ENCODE measurements around the gene ATAD3B.
"Not testable (repeated sequence)": the region's sequence is repeated elsewhere in the genome, so short reads cannot be mapped to it uniquely, and the experiment has no call there.

ATAD3B gene

DNA sequence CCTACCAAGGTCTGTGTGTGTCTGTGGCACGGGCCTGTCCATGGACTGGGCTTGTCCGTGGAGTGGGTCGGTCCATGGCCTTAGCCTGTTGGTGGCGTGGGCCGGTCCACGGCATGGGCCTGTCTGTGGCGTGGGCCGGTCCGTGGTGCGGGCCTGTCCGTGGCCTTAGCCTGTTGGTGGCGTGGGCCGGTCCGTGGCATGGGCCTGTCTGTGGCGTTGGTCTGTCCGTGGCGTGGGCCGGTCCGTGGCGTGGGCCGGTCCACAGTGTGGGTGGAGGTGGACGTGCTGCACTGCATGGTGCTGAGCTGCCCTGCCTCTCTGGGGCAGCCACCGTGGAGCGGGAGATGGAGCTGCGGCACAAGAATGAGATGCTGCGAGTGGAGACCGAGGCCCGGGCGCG, 10.2 kb downstream of the ATAD3B start:
- DNase-seq: not testable (repeated sequence)

DNA sequence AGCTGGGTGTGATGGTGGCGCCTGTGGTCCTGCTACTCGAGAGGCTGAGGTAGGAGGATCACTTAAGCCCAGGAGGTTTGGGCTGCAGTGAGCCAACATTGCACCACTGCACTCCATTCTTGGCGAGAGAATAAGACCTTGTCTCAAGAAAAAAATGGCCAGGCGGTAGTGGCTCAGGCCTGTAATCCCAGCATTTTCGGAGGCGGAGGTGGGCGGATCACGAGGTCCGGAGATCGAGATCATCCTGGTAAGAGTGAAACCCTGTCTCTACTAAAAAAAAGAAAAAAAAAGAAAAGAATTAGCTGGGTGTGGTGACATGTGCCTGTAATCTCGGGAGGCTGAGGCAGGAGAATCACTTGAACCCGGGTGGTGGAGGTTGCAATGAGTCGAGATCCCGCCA, 11.3 kb downstream of the ATAD3B start:
- DNase-seq: no peak

DNA sequence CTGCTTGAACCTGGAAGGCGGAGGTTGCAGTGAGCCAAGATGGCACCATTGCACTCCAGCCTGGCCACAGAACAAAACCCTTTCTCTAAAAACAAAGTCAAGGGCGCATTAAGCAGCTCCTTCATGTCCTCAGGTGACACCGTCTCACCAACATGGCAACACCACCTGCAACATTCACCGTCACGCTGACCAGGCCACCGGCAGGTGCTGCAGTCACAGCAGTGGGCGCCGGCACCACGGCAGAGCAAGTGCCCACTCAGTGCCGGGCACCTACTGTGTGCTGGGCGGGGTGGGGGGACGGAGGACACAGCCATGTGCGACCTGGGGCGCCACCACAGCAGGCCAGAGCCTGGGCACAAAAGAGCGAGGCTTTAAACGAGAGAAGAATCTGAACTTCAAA, 12.1 kb downstream of the ATAD3B start:
- no peak for DNase-seq

DNA sequence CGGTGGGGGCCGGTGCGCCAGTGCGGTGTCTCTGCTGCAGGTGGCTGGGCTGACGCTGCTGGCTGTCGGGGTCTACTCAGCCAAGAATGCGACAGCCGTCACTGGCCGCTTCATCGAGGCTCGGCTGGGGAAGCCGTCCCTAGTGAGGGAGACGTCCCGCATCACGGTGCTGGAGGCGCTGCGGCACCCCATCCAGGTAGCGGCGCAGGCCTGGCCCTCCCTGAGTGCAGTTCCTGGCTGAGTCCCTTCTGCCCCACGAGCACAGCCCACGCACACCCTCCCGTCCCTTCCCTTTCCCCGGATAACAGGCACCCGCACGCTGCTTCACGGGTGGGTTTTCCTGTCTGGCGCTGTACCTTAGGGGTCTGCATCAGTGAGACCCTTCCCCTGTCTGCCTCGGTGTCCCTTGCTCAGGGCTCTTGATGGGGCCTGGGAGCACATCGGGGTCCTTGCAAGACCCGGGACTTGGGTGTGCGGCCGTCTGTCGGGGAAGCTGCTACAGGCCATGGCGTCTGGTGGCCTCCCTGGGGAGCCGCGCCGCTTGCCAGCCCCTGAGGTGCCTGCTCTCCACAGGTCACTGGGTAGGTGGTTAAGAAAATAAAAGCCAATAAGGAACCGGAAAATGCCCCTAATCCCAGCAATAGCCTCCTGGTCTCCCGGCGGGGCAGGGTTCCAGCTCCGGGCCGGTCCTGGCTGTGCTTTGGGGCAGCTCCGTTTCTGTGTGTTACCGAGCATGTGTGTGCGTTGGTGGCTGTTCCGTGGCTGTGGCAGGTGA, 13.6 kb downstream of the ATAD3B start:
- DNase-seq: not testable (repeated sequence)

DNA sequence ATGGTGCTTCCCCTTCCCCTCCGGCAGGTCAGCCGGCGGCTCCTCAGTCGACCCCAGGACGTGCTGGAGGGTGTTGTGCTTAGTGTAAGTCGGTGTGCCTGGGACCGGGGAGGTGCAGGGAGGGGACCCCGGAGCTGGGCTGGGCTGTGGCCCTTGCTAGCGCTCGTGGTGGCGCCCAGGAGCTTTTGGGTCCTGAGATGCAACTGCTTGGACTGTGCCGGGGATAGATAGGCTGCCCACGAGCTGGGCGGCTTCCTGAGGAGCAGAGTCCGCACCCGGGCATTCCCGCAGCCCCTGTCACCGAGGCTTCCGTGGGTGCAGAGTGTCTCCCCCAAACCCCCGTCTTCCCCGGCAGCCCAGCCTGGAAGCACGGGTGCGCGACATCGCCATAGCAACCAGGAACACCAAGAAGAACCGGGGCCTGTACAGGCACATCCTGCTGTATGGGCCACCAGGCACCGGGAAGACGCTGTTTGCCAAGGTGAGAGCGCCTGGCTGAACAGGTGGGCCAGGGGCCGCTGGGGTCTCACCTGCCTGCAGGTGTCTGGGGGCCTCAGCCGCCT, 14.3 kb downstream of the ATAD3B start:
- not testable (repeated sequence) for DNase-seq

DNA sequence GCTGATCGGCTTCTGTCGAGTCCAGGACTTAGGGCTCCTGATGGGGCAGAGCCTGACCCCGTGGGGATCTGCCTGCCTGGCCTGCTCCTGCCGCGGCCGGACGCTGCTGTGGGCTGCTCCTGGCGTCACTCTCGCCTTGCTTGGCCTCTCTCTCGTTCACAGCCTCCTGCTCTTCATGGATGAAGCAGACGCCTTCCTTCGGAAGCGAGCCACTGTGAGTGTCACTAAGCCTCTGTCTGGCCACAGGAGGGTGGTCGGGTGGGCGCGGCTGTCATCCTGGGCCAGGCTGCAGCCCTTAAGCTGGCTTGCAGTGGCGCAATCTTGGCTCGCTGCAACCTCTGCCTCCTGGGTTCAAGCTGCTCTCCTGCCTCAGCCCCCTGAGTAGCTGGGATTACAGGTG, 16.1 kb downstream of the ATAD3B start:
- DNase-seq: no peak

DNA sequence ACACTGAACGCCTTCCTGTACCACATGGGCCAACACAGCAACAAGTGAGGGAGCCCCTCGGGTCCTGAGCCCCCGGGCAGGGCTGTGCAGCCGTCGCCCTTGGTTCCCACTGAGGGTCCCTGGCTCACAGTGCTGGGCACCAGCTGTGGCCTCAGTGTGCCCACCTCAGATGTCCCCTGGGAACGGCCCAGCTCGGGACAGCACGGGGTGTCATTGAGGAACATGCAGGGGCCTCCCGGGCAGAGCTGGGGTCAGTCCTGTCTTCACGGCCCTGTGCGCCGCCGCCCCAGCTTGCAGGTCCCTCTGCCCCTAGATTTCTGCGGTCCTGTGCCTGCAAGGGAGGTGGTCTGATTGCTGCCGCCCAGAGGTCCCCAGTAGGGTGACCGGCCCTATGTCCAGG, 17.7 kb downstream of the ATAD3B start:
- DNase-seq: no peak

DNA sequence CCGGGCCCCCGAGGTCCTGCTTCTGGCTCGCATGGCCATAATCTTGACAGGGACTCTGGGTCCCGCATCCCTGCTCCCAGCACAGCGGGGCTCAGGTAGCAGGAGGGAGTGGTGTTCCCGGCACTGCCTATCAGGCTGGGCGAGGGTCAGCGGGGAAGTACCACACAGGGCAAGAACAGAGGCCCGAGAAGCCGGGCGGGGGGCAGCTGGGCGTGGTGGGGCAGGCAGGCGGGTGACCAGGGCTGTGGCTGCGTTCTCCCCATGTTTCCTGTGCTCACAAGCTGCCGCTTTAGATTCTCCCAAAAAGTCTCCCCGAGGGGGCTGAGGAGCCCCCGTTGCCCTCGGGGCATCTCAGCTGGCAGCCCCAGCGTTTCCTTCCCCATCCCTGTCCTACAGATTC, 18.3 kb downstream of the ATAD3B start:
- no peak for DNase-seq

DNA sequence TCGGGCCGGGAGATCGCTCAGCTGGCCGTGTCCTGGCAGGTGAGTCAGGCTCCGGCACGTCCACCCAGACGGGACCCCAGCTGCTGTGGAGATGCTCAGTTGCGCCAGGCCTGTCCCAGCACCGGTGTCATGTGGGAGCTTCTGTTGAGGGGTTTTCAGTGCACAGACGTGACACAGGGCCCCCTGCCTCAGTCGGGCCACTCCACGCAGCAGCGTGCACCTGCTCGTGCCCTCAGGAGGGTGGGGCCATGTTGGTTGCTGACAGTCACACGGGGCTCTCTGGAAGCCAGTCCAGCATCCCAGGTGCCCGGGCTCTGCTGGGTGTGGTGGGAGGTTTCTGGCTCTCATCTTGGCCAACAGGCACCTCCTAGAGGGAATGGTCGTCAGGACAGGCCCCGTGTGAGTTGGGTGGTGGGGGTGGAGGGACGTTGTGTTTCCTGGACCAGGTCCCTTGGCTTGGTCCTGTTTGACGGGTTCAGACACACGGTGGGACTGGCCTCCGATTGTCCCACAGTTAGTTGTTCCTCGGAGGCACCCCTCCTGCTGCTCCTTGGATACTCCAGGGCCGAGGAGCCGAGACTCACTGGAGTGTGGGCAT, 19.2 kb downstream of the ATAD3B start:
- no peak for DNase-seq

DNA sequence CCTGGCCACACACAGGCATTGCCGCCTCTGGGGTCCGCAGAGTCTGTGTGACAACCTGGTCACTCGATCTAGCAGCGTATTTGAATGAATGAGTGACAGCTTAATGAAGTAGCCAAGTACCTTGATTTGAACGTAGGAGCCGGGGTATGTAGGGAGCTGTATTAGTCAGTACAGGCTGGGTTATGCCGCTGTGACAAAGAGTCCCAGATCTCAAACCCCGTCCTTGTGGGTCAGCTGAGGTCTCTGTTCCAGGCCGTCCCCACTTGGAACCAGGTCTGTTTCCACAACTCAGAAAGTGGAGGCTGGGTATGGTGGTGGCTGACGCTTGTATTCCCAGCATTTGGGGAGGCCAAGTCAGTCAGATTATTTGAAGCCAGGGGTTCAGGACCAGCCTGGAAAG, 20.0 kb downstream of the ATAD3B start:
- DNase-seq: no peak

DNA sequence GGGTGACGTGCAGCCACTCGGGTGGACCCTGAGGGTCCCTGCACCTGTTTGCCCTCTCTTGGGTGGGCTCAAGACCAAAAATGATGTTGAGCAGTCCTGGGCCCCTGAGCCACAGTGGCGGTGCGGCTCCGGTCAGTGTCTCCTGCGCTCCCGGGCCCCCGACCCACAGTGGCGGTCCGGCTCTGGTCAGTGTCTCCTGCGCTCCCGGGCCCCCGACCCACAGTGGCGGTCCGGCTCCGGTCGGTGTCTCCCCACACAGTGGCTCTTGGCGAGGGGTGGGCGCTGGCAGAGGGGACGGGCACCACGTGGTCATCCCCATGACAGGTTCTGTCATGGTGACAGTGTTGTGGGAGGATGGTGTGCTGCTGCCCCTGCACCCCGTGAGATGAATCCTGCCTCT, 22.7 kb downstream of the ATAD3B start:
- not testable (repeated sequence) for DNase-seq

DNA sequence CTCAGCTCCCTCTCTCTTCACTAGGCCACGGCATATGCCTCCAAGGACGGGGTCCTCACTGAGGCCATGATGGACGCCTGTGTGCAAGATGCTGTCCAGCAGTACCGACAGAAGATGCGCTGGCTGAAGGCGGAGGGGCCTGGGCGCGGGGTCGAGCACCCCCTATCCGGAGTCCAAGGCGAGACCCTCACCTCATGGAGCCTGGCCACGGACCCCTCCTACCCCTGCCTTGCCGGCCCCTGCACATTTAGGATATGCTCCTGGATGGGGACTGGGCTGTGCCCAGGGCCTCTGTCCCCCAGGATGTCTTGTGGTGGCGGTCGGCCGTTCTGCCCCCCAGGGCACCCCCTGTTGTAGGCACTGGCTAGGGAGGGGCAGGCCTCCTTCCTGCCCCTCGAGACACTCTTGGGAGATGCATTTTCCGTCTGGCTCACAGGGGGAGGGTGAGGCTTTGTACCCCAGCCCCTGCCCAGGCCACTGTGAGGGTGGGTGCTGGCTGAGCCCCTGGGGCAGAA, 24.0 kb downstream of the ATAD3B start:
- not testable (repeated sequence) for DNase-seq

DNA sequence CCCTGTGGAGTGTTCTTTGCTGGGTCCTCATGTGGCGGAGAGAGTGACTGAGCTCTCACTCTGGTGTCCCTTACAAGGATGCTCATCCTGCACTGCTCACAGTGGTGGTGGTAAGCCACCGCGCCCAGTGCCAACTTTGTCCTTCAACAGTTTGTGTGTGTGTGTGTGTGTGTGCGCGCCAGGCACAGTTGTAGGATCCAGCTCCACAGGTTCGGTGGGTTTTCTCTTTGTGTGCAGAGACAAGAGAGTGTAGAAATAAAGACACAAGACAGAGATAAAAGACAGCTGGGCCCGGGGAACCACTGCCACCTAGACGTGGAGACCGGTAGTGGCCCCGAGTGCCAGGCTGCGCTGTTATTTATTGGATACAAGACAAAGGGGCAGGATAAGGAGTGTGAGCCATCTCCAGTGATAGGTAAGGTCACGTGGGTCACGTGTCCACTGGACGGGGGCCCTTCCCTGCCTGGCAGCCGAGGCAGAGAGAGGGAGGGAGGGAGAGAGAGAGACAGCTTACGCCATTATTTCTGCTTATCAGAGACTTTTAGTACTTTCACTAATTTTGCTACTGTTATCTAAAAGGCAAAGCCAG, 33.3 kb downstream of the ATAD3B start:
- DNase-seq: peak; percentile 22 to 70

DNA sequence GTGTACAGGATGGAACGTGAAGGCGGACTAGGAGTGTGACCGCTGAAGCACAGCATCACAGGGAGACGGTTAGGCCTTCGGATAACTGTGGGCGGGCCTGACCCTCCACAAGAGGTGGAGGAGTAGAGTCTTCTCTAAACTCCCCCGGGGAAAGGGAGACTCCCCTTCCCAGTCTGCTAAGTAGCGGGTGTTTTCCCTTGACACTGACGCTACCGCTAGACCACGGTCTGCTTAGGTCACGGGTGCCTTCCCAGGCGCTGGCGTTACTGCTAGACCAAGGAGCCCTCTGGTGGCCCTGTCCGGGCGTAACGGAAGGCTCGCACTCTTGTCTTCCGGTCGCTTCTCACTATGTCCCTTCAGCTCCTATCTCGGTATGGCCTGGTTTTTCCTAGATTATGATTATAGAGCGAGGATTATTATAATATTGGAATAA, 33.8 kb downstream of the ATAD3B start:
- DNase-seq: peak in 1 of 2 experiments; percentile 49

DNA sequence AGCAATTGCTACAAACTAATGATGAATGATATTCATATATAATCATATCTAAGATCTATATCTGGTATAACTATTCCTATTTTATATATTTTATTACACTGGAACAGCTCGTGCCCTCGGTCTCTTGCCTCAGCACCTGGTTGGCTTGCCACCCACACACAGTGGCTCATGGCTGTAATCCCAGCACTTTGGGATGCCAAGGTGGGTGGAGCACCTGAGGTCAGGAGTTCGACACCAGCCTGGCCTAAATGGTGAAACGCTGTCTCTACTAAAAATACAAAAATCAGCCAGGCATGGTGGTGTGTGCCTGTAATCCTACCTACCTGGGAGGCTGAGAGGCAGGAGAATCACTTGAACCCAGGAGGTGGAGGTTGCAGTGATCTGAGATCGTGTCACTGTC, 34.2 kb downstream of the ATAD3B start:
- not testable (repeated sequence) for DNase-seq

DNA sequence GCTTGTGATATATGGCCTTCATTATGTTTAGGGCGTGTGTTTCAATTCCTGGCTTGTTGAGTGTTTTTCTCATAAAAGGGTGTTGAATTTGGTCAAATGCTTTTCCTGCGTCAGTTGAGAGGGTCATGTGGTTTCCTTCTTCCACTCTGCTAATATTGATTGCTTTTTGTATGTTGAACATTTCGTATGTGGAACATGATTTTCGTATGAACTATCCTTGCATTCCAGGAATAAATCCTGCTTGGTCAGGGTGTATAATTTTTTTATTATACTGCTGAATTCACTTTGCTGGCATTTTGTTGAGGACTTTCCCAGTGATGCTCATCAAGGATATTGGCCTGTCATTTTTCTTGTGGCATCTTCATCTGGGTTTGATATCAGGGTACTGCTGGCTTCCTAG, 35.7 kb downstream of the ATAD3B start:
- no peak for DNase-seq

DNA sequence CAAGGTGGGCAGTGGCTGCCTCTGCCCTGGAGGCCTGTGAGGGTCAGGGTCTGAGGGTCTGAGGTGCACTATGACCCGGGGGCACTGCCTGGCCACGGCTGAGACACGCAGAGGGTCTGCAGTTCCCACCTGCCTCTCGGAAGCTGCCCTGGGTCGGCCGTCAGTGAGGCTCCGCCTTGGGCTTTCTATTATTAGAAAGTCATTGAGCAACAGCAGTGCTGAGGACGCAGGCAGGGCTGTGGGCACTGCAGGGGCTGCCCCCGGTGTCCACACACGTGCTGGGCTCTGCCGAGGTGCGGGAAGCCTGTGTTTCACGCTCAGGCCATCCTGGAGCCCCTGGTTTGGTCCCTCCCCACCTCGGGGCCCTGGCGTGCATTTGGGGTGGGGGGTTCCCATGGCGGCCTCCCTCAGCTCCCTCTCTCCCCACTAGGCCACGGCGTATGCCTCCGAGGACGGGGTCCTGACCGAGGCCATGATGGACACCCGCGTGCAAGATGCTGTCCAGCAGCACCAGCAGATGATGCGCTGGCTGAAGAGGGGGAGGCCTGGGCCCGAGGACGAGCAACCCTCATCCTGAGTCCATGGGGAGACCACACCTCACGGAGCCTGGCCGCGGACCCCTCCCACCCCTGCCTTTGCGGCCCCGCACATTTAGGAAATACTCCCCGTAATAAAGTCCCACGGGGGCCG, 37.4 kb downstream of the ATAD3B start:
- not testable (repeated sequence) for DNase-seq

DNA sequence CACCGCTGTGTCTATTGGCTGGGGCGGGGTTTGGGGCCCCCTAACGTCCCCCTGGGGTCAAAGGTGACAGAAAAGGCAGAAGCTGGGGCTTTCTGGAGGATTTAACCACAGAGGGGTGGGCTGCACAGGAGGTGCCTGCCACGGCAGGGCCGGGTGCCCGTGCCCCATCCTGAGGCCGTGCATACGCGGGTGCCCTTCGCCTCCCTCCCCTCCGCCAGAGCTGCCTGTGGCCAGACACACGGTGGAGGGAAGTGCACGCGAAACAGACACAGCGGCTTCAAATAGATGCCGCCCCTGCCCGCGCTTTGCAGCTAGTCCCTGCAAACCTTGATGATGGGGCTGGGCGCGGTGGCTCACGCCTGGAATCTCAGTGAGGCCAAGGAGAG, 37.9 kb downstream of the ATAD3B start:
- not testable (repeated sequence) for DNase-seq

DNA sequence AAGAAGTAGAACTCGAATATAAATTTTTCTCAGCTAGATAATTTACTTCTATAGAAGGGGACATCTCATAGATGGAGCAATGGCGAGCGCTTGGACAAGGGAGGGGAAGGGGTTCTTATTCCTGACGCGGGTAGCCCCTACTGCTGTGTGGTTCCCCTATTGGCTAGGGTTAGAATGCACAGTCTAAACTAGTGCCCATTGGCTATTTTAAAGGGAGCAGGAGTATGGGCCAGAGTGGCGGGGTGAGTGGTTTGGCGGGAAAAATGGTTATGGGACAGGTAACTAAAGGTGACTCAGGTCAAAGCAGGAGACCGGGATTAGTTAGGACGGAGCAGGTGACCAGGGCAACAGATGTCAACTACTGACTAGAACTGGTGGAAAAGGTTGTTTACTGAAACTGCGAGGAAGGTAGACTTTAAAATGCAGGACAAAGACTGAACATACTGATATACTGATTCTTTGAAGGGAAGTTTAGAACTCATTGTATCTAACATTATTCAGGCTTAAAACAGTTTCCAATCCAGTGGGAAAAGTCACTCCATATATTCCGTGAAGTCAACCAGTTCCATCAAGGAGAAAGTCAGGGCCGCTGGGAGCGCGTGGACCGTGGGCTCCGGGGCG, 39.5 kb downstream of the ATAD3B start:
- no peak for DNase-seq

DNA sequence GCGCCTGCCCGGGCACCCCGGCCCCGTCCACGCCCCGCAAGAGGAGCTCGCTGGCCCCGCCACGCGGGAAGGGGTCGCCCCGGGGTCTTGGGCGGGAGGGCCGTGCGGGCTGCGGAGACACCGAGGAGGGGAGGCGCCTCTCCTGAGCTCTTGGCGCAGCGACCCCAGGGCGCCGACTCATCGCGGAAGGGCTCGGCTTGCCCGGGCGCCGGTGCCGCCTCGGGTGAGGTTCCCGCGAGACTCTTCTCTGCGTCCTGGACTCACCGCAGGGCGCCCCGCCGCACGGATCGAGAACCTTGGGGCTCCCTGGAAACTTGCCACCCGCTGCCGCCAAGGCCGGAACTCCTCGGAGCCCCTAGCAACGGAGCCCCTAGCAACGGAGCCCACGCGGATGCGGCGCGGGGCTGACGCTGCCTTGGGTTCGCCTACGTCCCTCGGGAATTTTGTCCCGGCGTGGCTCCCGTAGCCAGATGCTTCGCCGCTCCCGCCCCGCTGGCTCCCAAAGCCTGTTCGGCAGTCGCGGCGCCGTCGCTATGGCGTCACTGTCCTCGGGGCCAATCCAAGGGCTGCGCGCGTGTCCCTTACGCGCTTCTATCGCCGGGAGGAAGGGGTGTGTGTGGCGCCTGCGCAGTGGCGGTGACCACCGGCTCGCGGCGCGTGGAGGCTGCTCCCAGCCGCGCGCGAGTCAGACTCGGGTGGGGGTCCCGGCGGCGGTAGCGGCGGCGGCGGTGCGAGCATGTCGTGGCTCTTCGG, 40.1 kb downstream of the ATAD3B start, which contains the start of gene ATAD3A:
Gene ATAD3A, plus strand, starts transcription at position 630 of the 753 bp plus-strand sequence. Its CDS starts 107 bp downstream, at position 737.
- DNase-seq: peak; percentile 97 to 99

DNA sequence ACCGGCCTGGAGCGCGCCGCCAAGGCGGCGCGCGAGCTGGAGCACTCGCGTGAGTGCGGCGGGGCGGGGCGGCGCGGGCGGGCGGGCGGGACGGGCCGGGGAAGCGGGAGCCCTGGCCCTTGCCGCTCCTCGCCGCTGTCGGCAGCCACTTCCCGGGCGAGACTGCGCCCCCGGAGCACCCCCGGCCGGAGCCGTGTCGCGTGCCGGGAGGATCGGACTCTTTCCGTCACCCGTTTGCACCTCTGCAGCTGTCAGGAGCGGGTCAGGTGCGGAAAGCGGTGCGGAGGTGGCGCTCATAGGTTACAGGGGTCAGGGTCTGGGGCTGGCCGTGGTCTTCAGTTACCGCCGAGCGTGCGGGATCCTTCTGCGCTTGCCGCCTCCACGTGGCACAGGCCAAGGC, 40.9 kb downstream of the ATAD3B start:
- not testable (repeated sequence) for DNase-seq

DNA sequence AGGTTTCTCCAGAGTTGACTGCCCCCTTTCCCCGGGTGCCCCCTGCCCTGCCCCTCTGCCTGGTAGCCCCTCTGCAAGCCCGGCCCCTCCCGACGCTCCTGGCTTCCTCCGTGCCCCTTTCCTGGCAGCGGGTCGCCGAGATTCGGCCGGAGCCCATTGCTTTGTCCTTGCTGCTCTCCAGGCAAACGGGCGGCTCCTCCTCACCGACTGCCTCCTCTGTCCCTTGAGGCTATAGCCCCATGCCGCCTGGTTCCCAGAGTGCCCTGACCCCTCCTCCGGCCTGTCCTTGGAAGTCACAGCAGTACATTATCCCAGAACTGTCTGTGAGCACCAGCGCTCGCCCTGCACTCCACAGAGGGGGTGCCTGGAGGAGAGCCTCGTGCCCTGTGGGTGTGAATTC, 42.1 kb downstream of the ATAD3B start:
- not testable (repeated sequence) for DNase-seq

All from NCI-H446 (cell line).